Panc1 (cell line): ENCODE data around the gene IKZF4. TPM values are rescaled to one million over a fixed set of nuclear protein-coding genes. Genes with fewer than 3 reads are reported as not detected.

Source experiments
- ATAC-seq: fragments of 200-7000 bp; cut with Tn5 transposase; 2 replicates; pipeline ENCODE4 v1.9.1; 2020; ENCODE audit warnings: mild to moderate bottlenecking, moderate library complexity
- BruUV-seq: library from RNA; stranded (reverse); fragments of 400-500 nt; replicated peaks from 2 replicates; lab custom pipeline; 2021; lab: Mats Ljungman, UMichigan
- CTCF ChIA-PET: fragments of 300-600 bp; sonication (Branson Sonifier 250); formaldehyde crosslinking; loops from one replicate; lab custom pipeline; 2022; ENCODE audit warnings: antibody characterized with exemption; lab: Charles Lee
- POLR2A ChIA-PET: fragments of 300-600 bp; sonication (Branson Sonifier 250); formaldehyde crosslinking; loops from one replicate; lab custom pipeline; 2022; ENCODE audit warnings: antibody characterized with exemption; lab: Charles Lee
- DNase-seq: peaks from one replicate; pipeline ENCODE4 v3.0.0-alpha.2; 2010; ENCODE audit warnings: low read depth, low spot score
- H3K27ac ChIP-seq: 2 replicates; pipeline ENCODE4 v1.5.1; 2011; ENCODE audit warnings: mild to moderate bottlenecking, low read length, inconsistent platforms
- H3K27me3 ChIP-seq: fragments of 200-500 bp; sonication (Bioruptor generic); 2 replicates; pipeline ENCODE4 v1.6.0; 2014; ENCODE audit warnings: low read length, inconsistent platforms; ENCODE audit not compliant: control insufficient read depth, insufficient read depth
- H3K36me3 ChIP-seq: fragments of 200-500 bp; sonication (Bioruptor generic); 2 replicates; pipeline ENCODE4 v1.5.1; 2014; ENCODE audit warnings: inconsistent platforms, mild to moderate bottlenecking, low read length, moderate library complexity; ENCODE audit not compliant: control insufficient read depth, insufficient read depth
- H3K4me1 ChIP-seq: 2 replicates; pipeline ENCODE4 v1.5.1; 2011; ENCODE audit warnings: inconsistent platforms, mild to moderate bottlenecking, low read length, moderate library complexity; ENCODE audit not compliant: control insufficient read depth, insufficient read depth
- H3K4me3 ChIP-seq, 2 experiments: 2 replicates each; pipeline ENCODE4 v1.5.1; 2011 to 2012; ENCODE audit warnings: low read depth in 2 of 2, low read length in 2 of 2, mild to moderate bottlenecking in 2 of 2, inconsistent platforms in 1 of 2, moderate library complexity in 1 of 2
- H3K9me3 ChIP-seq: fragments of 200-500 bp; sonication (Bioruptor generic); 2 replicates; pipeline ENCODE4 v1.5.1; 2014; ENCODE audit warnings: low read depth, mild to moderate bottlenecking, inconsistent platforms, low read length, moderate library complexity; ENCODE audit not compliant: control insufficient read depth, insufficient read depth
- POLR2AphosphoS5 ChIP-seq: IDR thresholded peaks from 2 replicates; pipeline ENCODE4 v1.6.1; 2012; ENCODE audit warnings: mild to moderate bottlenecking, low read depth, low read length, moderate library complexity
- SIN3A ChIP-seq: IDR thresholded peaks from 2 replicates; pipeline ENCODE4 v1.6.1; 2012; ENCODE audit warnings: low read depth, mild to moderate bottlenecking, low read length, moderate library complexity, borderline replicate concordance; ENCODE audit not compliant: insufficient read depth
- TCF7L2 ChIP-seq: IDR thresholded peaks from 2 replicates; pipeline ENCODE4 v1.6.1; 2011; ENCODE audit warnings: mild to moderate bottlenecking, low read depth, low read length, inconsistent platforms
- in situ Hi-C: cut with HindIII; loops from 2 replicates; pipeline ENCODE4 v1.10.0; 2016; ENCODE audit warnings: low sequenced_read_pairs, low pct_unique_long_range_greater_than_20kb
- intact Hi-C: fragments of 100-400 bp; cut with micrococcal nuclease; formaldehyde crosslinking; loops from one replicate; pipeline ENCODE4 v1.10.0; 2022; ENCODE audit not compliant: unreplicated experiment
- total RNA-seq: library from RNA; stranded (reverse); gene quantifications from one replicate; pipeline ENCODE4 v1.2.1, GENCODE V29; 2021; ENCODE audit not compliant: unreplicated experiment
- TF ChIP-seq, protein P1 (sequence below): fragments of 450-650 bp; IDR thresholded peaks from 2 replicates; pipeline ENCODE4 v1.5.1; 2017; ENCODE audit warnings: mild to moderate bottlenecking
- TF ChIP-seq, protein P2 (sequence below), 2 experiments: IDR thresholded peaks; 2 replicates each; pipeline ENCODE4 v1.6.1; 2011 to 2012; ENCODE audit warnings: low read depth in 2 of 2, control low read depth in 1 of 2, low read length in 1 of 2, mild to moderate bottlenecking in 1 of 2, moderate library complexity in 1 of 2; ENCODE audit not compliant: insufficient read depth in 1 of 2

The IKZF4 gene
- total RNA-seq, 1 experiment from 2014 or later, result 6.9 TPM

DNA sequence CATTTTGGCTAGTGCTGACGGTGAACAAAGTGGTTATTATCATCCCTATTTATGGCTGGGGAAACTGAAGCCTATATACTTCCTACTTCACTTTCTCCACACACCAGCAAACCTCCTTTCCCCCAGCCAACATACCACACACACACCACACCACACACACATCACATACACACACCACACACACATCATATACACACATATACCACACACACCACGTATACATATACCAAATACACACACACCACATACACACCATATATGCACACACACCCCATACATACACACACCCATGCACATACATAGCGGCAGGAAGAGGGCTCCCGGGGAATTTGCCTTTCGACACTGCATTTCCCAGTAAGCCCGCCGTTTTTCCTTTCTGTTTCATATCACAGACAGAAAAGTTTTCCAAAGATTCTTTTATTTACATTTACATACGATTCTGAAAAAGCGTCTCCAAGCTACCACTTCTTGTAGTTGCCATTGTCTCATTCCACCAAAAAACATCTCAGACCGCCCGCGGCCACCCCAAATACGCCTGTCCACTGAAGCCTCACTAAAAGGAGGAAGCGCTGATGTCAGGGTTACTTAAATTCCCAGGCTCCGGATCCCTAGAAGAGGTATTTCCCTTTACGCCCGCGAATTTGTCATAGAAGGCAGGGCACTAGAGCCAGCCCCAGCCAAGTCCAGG, 47.8 kb upstream of the IKZF4 start:
- ChIA-PET CTCF (interaction anchor here (0.7 to 1.2 kb wide), 2 partner anchors 23 to 112 kb away, joined by 3 to 5 read pairs; no protein-coding TSS in a partner anchor), POLR2A (interaction anchor here (0.6 to 2.1 kb wide), 5 partner anchors 16 to 1311 kb away, joined by 3 to 9 read pairs (median 4); partner anchors contain the start of genes ORMDL2 and SARNP)
- BruUV-seq, result TSS peak; percentile 99

DNA sequence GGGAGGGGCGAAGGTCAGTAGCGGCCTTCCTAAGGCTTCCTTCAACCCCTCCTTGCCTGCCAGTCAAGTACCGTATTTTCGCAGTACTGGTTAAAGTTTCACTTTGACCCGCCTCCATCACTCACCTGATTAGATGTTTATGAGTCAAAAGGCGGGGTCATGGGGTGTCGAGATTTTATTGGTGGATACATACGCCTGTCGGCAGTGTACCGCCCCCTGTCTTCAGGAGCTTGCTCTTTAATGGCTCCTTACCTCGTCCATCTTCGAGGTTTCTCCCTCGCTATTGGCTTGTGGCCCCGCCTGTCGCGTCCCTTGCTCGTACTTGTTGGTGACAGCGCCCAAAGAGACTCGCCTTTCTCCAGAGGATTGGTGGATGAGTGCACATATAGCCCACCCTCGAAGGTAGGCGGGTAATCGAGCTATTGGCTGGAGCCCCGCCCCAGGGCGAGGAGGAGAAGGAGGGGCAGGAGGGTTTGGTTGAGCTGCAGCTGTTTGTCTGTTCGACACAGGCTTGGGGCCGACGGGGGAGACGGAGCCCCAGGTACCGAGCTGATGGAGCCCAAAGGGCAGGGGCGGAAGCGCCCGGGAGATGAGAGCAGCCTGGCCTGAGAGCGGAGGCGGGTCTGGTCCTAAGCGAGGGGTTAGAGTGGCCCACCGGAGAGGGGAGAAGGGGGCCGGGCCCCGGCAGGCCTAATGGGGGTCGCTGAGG, 47.1 kb upstream of the IKZF4 start, which contains the start of gene RAB5B:
TSS of gene RAB5B (plus strand) at position 480 of the 709 bp plus-strand sequence. CDS start 12,883 bp downstream, outside the sequence.
- no TSS peak for BruUV-seq

More for the DNA sequence above, 47.8 kb upstream of the IKZF4 start:
- Histone ChIP-seq H3K9me3 (no peaks in the 10 kb centered on the region), H3K27me3 (no peaks in the 10 kb centered on the region), H3K27ac (peak overlapping the region; percentile 95), H3K36me3 (peaks cover 5% of the 10 kb centered on the region; the same call in 1 of the 2 replicates), H3K4me1 (peaks cover 18% of the 10 kb centered on the region), H3K4me3 (peak overlapping the region; percentile 70 to 80)
- TF ChIP-seq, protein P1, sequence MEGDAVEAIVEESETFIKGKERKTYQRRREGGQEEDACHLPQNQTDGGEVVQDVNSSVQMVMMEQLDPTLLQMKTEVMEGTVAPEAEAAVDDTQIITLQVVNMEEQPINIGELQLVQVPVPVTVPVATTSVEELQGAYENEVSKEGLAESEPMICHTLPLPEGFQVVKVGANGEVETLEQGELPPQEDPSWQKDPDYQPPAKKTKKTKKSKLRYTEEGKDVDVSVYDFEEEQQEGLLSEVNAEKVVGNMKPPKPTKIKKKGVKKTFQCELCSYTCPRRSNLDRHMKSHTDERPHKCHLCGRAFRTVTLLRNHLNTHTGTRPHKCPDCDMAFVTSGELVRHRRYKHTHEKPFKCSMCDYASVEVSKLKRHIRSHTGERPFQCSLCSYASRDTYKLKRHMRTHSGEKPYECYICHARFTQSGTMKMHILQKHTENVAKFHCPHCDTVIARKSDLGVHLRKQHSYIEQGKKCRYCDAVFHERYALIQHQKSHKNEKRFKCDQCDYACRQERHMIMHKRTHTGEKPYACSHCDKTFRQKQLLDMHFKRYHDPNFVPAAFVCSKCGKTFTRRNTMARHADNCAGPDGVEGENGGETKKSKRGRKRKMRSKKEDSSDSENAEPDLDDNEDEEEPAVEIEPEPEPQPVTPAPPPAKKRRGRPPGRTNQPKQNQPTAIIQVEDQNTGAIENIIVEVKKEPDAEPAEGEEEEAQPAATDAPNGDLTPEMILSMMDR, result no peak
- intact Hi-C loops, result no loop called here
- no peak for DNase-seq
- in situ Hi-C loops, result no loop called here
- peak; percentile 20; the same call in 1 of the 2 replicates for ATAC-seq

More for the DNA sequence above, 47.1 kb upstream of the IKZF4 start, which contains the start of gene RAB5B:
- ChIA-PET POLR2A (interaction anchor here (0.5 to 2.1 kb wide), 9 partner anchors 11 to 1311 kb away, joined by 3 to 9 read pairs (median 4); partner anchors contain the start of genes ORMDL2 and SARNP), CTCF (interaction anchor here (0.7 to 1.2 kb wide), 3 partner anchors 22 to 112 kb away, joined by 3 to 5 read pairs (median 3); no protein-coding TSS in a partner anchor)
- Histone ChIP-seq H3K27me3 (no peaks in the 10 kb centered on the region), H3K9me3 (no peaks in the 10 kb centered on the region), H3K36me3 (peaks cover 5% of the 10 kb centered on the region; the same call in 1 of the 2 replicates), H3K4me3 (peak within 1 kb of the TSS; percentile 90 to 98), H3K4me1 (peaks cover 18% of the 10 kb centered on the region), H3K27ac (peak within 1 kb of the TSS; percentile 95)
- DNase-seq, result peak; percentile 100
- in situ Hi-C loops, result no loop called here
- peak; percentile 98 for ATAC-seq
- intact Hi-C loops, result no loop called here
- TF ChIP-seq, protein P2, sequence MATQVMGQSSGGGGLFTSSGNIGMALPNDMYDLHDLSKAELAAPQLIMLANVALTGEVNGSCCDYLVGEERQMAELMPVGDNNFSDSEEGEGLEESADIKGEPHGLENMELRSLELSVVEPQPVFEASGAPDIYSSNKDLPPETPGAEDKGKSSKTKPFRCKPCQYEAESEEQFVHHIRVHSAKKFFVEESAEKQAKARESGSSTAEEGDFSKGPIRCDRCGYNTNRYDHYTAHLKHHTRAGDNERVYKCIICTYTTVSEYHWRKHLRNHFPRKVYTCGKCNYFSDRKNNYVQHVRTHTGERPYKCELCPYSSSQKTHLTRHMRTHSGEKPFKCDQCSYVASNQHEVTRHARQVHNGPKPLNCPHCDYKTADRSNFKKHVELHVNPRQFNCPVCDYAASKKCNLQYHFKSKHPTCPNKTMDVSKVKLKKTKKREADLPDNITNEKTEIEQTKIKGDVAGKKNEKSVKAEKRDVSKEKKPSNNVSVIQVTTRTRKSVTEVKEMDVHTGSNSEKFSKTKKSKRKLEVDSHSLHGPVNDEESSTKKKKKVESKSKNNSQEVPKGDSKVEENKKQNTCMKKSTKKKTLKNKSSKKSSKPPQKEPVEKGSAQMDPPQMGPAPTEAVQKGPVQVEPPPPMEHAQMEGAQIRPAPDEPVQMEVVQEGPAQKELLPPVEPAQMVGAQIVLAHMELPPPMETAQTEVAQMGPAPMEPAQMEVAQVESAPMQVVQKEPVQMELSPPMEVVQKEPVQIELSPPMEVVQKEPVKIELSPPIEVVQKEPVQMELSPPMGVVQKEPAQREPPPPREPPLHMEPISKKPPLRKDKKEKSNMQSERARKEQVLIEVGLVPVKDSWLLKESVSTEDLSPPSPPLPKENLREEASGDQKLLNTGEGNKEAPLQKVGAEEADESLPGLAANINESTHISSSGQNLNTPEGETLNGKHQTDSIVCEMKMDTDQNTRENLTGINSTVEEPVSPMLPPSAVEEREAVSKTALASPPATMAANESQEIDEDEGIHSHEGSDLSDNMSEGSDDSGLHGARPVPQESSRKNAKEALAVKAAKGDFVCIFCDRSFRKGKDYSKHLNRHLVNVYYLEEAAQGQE (IDR thresholded peaks at IDR 0.05; ENCODE audit: insufficient read depth in 1 of 2, low read depth in 2 of 2, low read length in 1 of 2), result no peak
- no peak; the same call in 1 of the 2 replicates for TF ChIP-seq POLR2AphosphoS5
- TF ChIP-seq SIN3A, result peak; percentile 52; the same call in 1 of the 2 replicates
- TF ChIP-seq, protein P1, result no peak
- TF ChIP-seq TCF7L2, result peak; percentile 68
